Tibial artery (tissue), 4 donors: Measurements from ENCODE around the gene RGS21.

Source experiments
- DNase-seq, 2 donors: peaks; one replicate each; pipeline ENCODE4 v3.0.0-alpha.2; 2019
- H3K27ac ChIP-seq, 2 donors: fragments of 200-600 bp; sonication (generic) in 1 of 2; 1 replicate in 1 of 2; 2 replicates in 1 of 2; pipeline ENCODE4 v1.5.1; 2018 to 2019; ENCODE audit warnings: mild to moderate bottlenecking in 1 of 2
- H3K27me3 ChIP-seq, 2 donors: fragments of 200-600 bp; sonication (generic) in 1 of 2; one replicate each; pipeline versions ENCODE4 v1.5.1 to v1.6.0; 2016 to 2019
- H3K36me3 ChIP-seq, 3 donors: fragments of 200-600 bp; sonication (generic) in 2 of 3; one replicate each; pipeline ENCODE4 v1.5.1; 2016 to 2019; ENCODE audit warnings: mild to moderate bottlenecking in 2 of 3
- H3K4me1 ChIP-seq, 4 donors: fragments of 200-600 bp; sonication (generic) in 2 of 4; 1 replicate in 3 of 4; 2 replicates in 1 of 4; pipeline ENCODE4 v1.5.1; 2016 to 2019
- H3K4me3 ChIP-seq, 2 donors: fragments of 200-600 bp; sonication (generic) in 1 of 2; 1 replicate in 1 of 2; 2 replicates in 1 of 2; pipeline ENCODE4 v1.5.1; 2018 to 2019; ENCODE audit warnings: mild to moderate bottlenecking in 2 of 2
- H3K9me3 ChIP-seq, 3 donors: fragments of 200-600 bp; sonication (generic) in 1 of 3; one replicate each; pipeline ENCODE4 v1.5.1; 2016 to 2019
- intact Hi-C: fragments of 100-400 bp; cut with DNase I; formaldehyde crosslinking; loops from one replicate; pipeline ENCODE4 v1.15.0; 2023; ENCODE audit warnings: low total_unique reads
- TF ChIP-seq, protein P1 (sequence below), 2 experiments: fragments of 200-600 bp in 1 of 2; fragments of 450-650 bp in 1 of 2; IDR thresholded peaks; one replicate each; pipeline ENCODE4 v1.5.1; 2017 to 2019; ENCODE audit warnings: antibody characterized with exemption in 2 of 2, mild to moderate bottlenecking in 1 of 2, moderate library complexity in 1 of 2

The RGS21 gene

DNA sequence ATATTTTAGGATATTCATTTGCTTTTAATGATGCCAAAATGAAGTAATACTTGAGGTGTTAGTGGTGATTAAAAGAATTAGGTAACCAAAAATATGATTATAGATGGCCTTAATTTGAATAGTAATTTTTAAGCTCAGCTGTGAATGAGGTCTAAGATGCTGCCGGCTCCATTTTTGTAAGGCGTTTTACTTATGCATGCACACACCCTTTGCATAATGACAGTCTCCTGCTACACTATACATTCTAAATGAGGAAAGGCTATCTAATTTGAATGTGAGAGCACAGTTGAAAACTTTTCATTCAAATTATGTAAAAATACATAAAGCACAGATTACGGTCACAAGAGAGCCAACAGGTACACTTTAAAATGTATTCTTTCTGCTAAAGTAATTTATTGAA is 41.6 kb downstream of the RGS21 start:
- H3K4me1 ChIP-seq = no peaks in the 10 kb centered on the region
- intact Hi-C loops = no loop called here
- no peak overlapping the region for H3K4me3 ChIP-seq
- no peaks in the 10 kb centered on the region for H3K27me3 ChIP-seq
- no peaks in the 10 kb centered on the region for H3K36me3 ChIP-seq
- no peaks in the 10 kb centered on the region for H3K9me3 ChIP-seq
- no peak for DNase-seq
- TF ChIP-seq, protein P1, sequence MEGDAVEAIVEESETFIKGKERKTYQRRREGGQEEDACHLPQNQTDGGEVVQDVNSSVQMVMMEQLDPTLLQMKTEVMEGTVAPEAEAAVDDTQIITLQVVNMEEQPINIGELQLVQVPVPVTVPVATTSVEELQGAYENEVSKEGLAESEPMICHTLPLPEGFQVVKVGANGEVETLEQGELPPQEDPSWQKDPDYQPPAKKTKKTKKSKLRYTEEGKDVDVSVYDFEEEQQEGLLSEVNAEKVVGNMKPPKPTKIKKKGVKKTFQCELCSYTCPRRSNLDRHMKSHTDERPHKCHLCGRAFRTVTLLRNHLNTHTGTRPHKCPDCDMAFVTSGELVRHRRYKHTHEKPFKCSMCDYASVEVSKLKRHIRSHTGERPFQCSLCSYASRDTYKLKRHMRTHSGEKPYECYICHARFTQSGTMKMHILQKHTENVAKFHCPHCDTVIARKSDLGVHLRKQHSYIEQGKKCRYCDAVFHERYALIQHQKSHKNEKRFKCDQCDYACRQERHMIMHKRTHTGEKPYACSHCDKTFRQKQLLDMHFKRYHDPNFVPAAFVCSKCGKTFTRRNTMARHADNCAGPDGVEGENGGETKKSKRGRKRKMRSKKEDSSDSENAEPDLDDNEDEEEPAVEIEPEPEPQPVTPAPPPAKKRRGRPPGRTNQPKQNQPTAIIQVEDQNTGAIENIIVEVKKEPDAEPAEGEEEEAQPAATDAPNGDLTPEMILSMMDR (IDR thresholded peaks at IDR 0.05) = no peak
- H3K27ac ChIP-seq = no peak overlapping the region

DNA sequence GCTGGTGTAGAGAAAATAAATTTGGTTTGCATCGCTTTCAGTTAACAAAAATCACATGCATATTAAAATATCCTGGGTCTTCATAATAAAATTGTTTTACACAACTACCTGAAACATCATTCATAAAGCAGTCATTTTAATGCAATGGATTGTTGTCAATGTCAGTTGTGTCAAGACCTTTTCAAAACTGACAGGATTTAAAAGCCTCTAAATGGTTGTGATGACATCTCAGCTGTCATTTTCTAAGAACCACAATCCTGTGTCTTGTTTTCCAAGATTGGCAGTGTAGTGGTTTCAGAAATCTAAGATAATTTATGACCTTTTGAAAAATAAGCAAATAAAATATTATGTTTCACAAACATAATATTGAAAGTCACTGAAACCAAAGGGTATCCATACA is 42.0 kb downstream of the RGS21 start:
- Histone ChIP-seq H3K9me3 (no peaks in the 10 kb centered on the region), H3K4me3 (no peak overlapping the region), H3K36me3 (no peaks in the 10 kb centered on the region), H3K4me1 (no peaks in the 10 kb centered on the region), H3K27ac (no peak overlapping the region), H3K27me3 (no peaks in the 10 kb centered on the region)
- no peak for DNase-seq
- TF ChIP-seq, protein P1 (IDR thresholded peaks at IDR 0.05) = no peak
- intact Hi-C loops = no loop called here

DNA sequence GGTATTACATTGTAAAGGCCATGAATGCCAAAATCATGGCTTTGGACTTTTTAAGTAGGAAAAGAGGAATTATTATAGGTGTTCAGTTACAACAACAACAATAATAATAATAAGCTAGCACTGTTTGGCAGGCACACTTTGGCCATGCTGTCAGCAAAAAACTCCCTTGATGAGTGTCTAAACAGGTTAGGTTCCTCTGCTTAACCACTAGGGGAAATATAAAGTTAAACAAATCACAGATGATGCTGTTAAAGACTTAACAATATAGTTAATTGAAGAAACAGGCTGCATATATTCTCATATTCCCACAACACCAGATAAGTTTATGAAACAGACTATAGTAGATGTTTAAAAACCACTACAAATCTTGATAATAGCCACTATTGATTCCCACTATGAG is 46.4 kb downstream of the RGS21 start:
- TF ChIP-seq, protein P1 (IDR thresholded peaks at IDR 0.05) = no peak
- Histone ChIP-seq H3K27ac (no peak overlapping the region), H3K4me1 (no peaks in the 10 kb centered on the region), H3K27me3 (no peaks in the 10 kb centered on the region), H3K4me3 (no peak overlapping the region), H3K36me3 (no peaks in the 10 kb centered on the region), H3K9me3 (no peaks in the 10 kb centered on the region)
- intact Hi-C loops = no loop called here
- DNase-seq = no peak

DNA sequence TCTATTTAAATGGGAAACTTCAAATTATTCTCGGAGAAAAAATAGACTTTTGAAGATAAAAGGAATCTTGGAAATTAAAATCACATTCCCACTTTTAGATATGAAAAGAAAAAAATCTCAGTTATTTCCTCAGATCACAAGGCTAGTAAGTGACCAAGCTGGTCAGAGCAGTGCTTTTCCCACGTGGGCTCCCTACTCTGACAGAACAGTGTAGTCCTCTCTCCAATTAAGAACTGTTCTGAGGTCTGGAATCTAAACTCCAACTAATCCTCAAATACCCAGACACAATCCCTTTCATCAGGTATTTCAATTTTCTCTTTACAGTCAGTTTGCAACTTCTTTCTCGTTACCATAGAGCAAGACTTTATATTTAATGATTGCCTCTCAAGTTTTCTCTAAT is 50.6 kb downstream of the RGS21 start:
- TF ChIP-seq, protein P1 (IDR thresholded peaks at IDR 0.05) = no peak
- no peaks in the 10 kb centered on the region for H3K36me3 ChIP-seq
- no peaks in the 10 kb centered on the region for H3K27me3 ChIP-seq
- no peak for DNase-seq
- no peak overlapping the region for H3K27ac ChIP-seq
- no peak overlapping the region for H3K4me3 ChIP-seq
- intact Hi-C loops = no loop called here
- H3K4me1 ChIP-seq = no peaks in the 10 kb centered on the region
- H3K9me3 ChIP-seq = no peaks in the 10 kb centered on the region

DNA sequence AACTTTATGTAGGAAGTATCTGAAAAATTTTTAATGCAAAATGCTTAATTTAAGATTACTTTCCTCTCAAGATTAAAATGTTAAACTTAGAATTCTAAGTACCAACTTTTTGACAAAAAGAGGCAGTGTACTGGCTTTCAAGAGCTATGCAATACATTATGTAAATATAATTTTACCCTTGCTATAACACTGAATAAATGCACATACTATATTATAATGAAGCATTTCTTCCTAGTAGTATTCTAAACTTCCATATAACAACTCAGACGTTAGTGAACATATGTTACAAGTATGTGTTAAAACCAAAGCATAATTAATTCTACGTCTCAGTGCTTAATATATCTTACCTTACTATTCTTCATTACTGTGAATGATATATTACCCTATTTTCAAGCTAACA is 58.5 kb downstream of the RGS21 start:
- TF ChIP-seq, protein P1 (IDR thresholded peaks at IDR 0.05) = no peak
- intact Hi-C loops = no loop called here
- H3K4me3 ChIP-seq = no peak overlapping the region
- no peaks in the 10 kb centered on the region for H3K36me3 ChIP-seq
- peaks cover 0 to 2% (median 0%) of the 10 kb centered on the region in 3 donors for H3K9me3 ChIP-seq
- no peaks in the 10 kb centered on the region for H3K4me1 ChIP-seq
- H3K27ac ChIP-seq = no peak overlapping the region
- DNase-seq = no peak
- no peaks in the 10 kb centered on the region for H3K27me3 ChIP-seq

DNA sequence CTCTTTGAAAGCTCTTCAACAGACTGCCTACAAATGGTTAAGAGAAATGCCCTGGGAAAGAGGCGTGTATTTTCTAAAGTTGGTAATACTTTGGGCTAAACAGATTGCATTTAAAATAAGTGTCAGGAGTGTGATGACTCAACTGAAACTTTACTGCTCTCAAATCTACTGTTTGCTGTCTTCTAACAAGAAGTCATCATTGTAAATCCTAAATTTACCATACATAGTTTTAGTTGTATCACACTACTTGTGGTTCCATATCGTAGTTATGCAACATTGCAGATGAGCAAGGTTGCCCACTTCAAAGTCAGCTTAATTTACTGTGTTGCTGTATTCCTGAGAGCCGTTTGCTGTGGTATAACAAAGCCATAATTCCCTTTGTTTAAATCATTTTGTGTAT is 59.6 kb downstream of the RGS21 start:
- TF ChIP-seq, protein P1 (IDR thresholded peaks at IDR 0.05) = no peak
- H3K27me3 ChIP-seq = no peaks in the 10 kb centered on the region
- no peaks in the 10 kb centered on the region for H3K4me1 ChIP-seq
- intact Hi-C loops = no loop called here
- no peak overlapping the region for H3K4me3 ChIP-seq
- no peak overlapping the region for H3K27ac ChIP-seq
- no peaks in the 10 kb centered on the region for H3K36me3 ChIP-seq
- peaks cover 0 to 2% (median 0%) of the 10 kb centered on the region in 3 donors for H3K9me3 ChIP-seq
- DNase-seq = no peak
